ENCODE data around the gene RASL11A.

GRCh38 chr13:27226991-27227390 is 43.6 kb upstream of the RASL11A start:
- TF ChIP-seq EZH2phosphoT487 (IDR thresholded peaks at IDR 0.05; ENCODE audit: insufficient read depth, low read depth) (no peak), EZH2 (IDR thresholded peaks at IDR 0.05; ENCODE audit: insufficient read depth, poor library complexity, severe bottlenecking) (no peak)

All from GM23248 (cell line).